Peyer's patch (tissue), 4 donors: ENCODE measurements around the gene PIKFYVE. TPM values are rescaled to one million over a fixed set of nuclear protein-coding genes. Genes with fewer than 3 reads are reported as not detected.

Experiments
- DNase-seq, 3 donors: peaks; one replicate each; pipeline ENCODE4 v3.0.0-alpha.2; 2017 to 2019
- H3K27ac ChIP-seq, 4 donors: fragments of 200-600 bp; sonication (generic); one replicate each; pipeline ENCODE4 v1.5.1; 2016 to 2019
- H3K27me3 ChIP-seq, 2 donors: fragments of 200-600 bp; sonication (generic); one replicate each; pipeline ENCODE4 v1.5.1; 2019
- H3K36me3 ChIP-seq, 3 donors: fragments of 200-600 bp; sonication (generic); one replicate each; pipeline ENCODE4 v1.5.1; 2016 to 2019
- H3K4me1 ChIP-seq, 4 donors: fragments of 200-600 bp; sonication (generic); one replicate each; pipeline ENCODE4 v1.5.1; 2016 to 2019
- H3K4me3 ChIP-seq, 4 donors: fragments of 200-600 bp; sonication (generic); 1 replicate in 3 of 4; 2 replicates in 1 of 4; pipeline ENCODE4 v1.5.1; 2016 to 2019; ENCODE audit warnings: mild to moderate bottlenecking in 1 of 4
- H3K9me3 ChIP-seq, 4 donors: fragments of 200-600 bp; sonication (generic); one replicate each; pipeline ENCODE4 v1.5.1; 2016 to 2019; ENCODE audit warnings: mild to moderate bottlenecking in 1 of 4
- POLR2A ChIP-seq, 2 donors: fragments of 450-650 bp; IDR thresholded peaks; one replicate each; pipeline ENCODE4 v1.5.1; 2017; ENCODE audit warnings: antibody characterized with exemption in 2 of 2, mild to moderate bottlenecking in 2 of 2, moderate library complexity in 2 of 2
- total RNA-seq, 4 donors: library from RNA; depleted of rRNA; stranded (reverse); fragments of >200 nt; gene quantifications; one replicate each; pipeline ENCODE4 v1.1.0, GENCODE V29; 2016
- TF ChIP-seq, protein P1 (sequence below), 6 experiments: fragments of 450-650 bp in 4 of 6; fragments of 200-600 bp in 2 of 6; sonication (generic) in 1 of 6; IDR thresholded peaks; one replicate each; pipeline ENCODE4 v1.5.1; 2017 to 2019; ENCODE audit warnings: antibody characterized with exemption in 6 of 6, mild to moderate bottlenecking in 3 of 6, moderate library complexity in 1 of 6

PIKFYVE gene
- total RNA-seq, 4 donors from 2014 or later = 24.2 to 75.1 (median 44.3) TPM

DNA sequence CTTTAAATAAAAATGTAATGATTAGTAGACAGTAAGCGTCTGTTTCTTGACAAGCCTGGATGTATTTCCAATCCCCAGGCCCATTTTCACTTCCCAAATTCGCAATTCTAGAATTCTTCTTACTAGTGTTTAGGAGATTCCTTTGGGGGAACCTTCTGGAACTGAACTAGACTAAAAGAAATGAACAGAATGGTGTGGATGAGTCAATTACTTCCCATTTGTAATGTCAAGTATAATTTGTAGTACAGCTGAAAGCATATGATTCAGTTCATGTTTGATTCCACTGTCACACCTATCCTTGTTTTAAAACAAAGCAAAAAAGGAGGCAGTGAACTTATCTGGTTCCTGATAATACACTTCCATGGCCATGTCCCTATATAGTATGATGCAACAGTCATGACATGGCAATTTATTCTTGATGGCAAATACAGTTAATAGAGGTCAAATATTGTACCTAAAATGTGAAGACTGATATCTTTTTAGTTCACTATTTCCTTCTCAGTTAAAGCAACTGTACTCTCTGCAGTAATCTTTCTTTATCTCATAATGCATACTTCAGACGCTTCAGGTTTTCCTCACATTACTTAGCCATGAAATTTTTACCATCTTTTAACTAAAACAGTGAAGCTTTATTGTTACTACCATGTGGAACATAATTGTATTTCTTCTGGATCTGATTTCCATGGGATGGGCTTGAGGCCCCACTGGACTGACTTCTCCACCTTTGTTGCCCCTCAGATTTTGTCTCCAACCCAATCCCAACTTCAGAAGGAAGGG lies 13.2 kb upstream of the PIKFYVE start:
- no peak for TF ChIP-seq POLR2A (IDR thresholded peaks at IDR 0.05)
- H3K4me3 ChIP-seq = peak overlapping the region in 2 of 4 donors; percentile 75 to 95
- peaks cover 0 to 26% (median 4%) of the 10 kb centered on the region in 4 donors for H3K4me1 ChIP-seq
- no peaks in the 10 kb centered on the region for H3K9me3 ChIP-seq
- no peaks in the 10 kb centered on the region for H3K27me3 ChIP-seq
- peak overlapping the region in 1 of 4 donors; percentile 87 for H3K27ac ChIP-seq
- DNase-seq = no peak
- H3K36me3 ChIP-seq = peaks cover 0 to 47% (median 0%) of the 10 kb centered on the region in 3 donors

DNA sequence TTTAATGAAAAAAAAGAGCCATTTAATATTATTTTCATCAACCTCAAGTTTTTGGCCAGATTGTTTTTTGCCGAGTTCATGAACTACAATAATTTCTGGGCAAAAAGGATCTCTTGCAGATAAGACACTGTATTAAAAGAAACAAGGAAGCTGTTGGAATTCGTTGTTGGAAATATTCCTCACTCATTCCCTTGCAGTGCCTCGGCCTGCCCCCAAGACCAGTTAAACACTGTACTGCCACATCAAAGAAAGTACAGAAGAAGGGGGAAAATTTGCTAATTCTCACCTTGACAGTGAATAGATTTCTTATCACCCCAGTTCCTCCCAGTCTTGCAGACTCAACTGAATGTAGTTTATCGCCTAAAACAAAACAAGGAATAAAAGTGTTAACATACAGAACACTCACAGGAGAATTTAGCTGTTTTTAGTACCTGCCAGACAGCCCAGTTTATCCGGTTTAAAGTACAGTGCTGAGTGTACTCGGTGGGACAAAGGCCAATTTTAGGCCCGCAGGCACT lies 12.4 kb upstream of the PIKFYVE start:
- H3K9me3 ChIP-seq = no peaks in the 10 kb centered on the region
- H3K4me1 ChIP-seq = peaks cover 0 to 26% (median 4%) of the 10 kb centered on the region in 4 donors
- DNase-seq = no peak
- H3K27ac ChIP-seq = peak overlapping the region; percentile 65 to 88 (median 82)
- peaks cover 0 to 40% (median 0%) of the 10 kb centered on the region in 3 donors for H3K36me3 ChIP-seq
- TF ChIP-seq, protein P1, sequence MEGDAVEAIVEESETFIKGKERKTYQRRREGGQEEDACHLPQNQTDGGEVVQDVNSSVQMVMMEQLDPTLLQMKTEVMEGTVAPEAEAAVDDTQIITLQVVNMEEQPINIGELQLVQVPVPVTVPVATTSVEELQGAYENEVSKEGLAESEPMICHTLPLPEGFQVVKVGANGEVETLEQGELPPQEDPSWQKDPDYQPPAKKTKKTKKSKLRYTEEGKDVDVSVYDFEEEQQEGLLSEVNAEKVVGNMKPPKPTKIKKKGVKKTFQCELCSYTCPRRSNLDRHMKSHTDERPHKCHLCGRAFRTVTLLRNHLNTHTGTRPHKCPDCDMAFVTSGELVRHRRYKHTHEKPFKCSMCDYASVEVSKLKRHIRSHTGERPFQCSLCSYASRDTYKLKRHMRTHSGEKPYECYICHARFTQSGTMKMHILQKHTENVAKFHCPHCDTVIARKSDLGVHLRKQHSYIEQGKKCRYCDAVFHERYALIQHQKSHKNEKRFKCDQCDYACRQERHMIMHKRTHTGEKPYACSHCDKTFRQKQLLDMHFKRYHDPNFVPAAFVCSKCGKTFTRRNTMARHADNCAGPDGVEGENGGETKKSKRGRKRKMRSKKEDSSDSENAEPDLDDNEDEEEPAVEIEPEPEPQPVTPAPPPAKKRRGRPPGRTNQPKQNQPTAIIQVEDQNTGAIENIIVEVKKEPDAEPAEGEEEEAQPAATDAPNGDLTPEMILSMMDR (IDR thresholded peaks at IDR 0.05) = no peak
- TF ChIP-seq POLR2A (IDR thresholded peaks at IDR 0.05) = no peak
- H3K27me3 ChIP-seq = no peaks in the 10 kb centered on the region
- H3K4me3 ChIP-seq = peak overlapping the region; percentile 75 to 95 (median 82)

DNA sequence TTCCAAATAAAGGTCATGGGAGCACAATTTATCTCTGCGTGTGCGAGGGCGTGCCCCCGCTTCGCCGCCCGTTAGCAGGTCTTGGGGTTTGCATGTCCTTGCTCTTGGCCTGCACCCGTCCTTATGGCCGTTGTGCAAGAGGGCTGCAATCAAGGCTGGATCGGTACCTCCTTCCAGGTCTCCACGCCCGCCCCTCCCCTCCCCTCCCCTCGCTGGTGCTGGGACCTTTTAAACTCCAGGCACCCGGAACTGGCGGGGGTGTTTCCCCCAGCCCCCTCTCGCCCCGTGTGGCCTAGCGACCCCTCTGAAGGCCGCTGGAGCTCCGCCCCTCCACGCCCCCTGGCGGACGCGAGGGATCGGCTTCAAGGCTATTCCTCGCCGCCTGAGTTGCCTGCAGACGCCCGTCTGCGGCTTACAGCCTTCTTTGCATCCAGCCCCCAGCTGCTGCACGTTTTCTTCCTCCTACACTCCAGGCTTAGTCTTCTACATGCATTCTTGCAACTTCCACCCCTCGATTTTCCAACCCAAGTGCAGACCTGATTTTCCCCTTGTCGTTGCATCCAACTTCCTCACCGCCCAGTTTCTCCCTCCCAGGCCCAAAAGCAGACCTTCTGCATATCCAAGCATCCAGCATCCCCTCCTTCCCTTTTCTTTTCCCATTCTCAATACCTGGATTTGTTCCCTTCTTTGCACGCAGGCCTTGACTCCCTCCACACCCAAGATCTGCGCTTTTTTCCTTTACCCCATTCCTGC lies 11.8 kb upstream of the PIKFYVE start:
- Histone ChIP-seq H3K27ac (peak overlapping the region; percentile 65 to 88 (median 82)), H3K4me1 (peaks cover 0 to 26% (median 4%) of the 10 kb centered on the region in 4 donors), H3K4me3 (peak overlapping the region; percentile 75 to 95 (median 82)), H3K27me3 (no peaks in the 10 kb centered on the region), H3K36me3 (peaks cover 0 to 35% (median 0%) of the 10 kb centered on the region in 3 donors), H3K9me3 (no peaks in the 10 kb centered on the region)
- TF ChIP-seq POLR2A (IDR thresholded peaks at IDR 0.05) = no peak
- TF ChIP-seq, protein P1 (IDR thresholded peaks at IDR 0.05) = peak; percentile 41 to 87 (median 73)
- peak; percentile 87 to 93 (median 87) for DNase-seq

DNA sequence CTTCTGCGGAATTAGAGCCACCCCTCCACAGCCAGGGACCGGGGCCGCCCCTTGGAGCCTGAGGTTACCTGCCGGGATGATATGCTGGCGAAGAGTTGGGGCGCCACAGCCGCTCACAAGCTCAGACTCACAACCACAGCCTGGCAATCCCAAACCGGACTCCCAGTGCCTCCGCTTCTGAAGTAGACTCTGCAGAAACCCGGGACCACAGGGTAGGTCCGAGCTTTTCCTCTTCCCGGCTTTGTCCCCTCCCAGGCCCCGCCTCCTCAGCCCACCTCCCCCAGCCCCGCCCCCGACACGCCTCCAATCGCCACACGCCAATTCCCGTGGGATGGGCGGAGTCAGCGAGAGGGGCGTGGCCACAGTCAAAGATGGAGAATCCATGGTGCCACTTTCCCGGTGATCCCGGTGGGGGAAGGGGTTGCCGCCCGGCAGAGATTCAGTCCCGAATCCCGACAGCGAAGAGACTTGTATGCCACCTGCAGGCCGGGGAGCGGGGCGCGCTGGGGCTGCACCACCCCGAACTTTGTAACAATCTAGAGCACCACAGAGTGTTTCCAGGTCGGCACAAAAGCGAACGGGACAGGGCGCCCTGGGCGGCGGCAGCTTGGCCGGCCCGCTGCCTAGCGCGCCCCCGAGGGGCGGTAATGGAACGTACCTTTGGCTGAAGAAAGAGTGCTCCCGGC lies 11.0 kb upstream of the PIKFYVE start, which contains the start of gene IDH1:
IDH1 (minus strand) TSS at position 201 of the 686 bp plus-strand sequence. CDS start 3,520 bp downstream, outside the sequence.
- TF ChIP-seq POLR2A (IDR thresholded peaks at IDR 0.05) = peak; percentile 49 to 60
- TF ChIP-seq, protein P1 (IDR thresholded peaks at IDR 0.05) = peak in 4 of 6 experiments; percentile 44 to 76 (median 72)
- Histone ChIP-seq H3K27me3 (no peaks in the 10 kb centered on the region), H3K36me3 (peaks cover 0 to 28% (median 0%) of the 10 kb centered on the region in 3 donors), H3K4me1 (peaks cover 0 to 26% (median 4%) of the 10 kb centered on the region in 4 donors), H3K9me3 (no peaks in the 10 kb centered on the region), H3K27ac (peak within 1 kb of the TSS; percentile 65 to 88 (median 82)), H3K4me3 (peak within 1 kb of the TSS; percentile 75 to 95 (median 82))
- DNase-seq = peak; percentile 99 to 100 (median 99)

DNA sequence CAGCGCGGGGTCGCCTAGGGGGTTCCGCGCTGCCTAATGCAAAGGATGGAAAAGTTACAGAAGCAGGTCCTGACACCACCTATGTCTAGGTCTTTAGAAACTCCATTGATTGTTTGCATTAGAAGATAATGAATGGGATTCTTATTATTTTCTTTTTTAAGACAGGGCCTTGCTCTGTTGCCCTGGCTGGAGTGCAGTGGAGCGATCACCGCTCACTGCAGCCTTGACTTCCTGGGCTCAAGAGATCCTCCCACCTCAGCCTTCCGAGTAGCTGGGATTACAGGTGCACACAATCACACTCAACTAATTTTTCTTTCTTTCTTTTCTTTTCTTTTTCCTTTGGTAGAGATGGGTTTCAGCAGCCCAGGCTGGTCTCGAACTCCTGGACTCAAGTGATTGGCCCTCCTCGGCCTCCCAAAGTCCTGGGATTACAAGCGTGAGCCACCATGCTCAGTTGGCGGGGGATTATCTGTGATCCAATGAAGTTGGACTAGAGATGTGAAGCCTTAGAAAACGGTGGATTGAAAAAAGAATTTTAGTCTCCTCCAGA lies 10.4 kb upstream of the PIKFYVE start:
- no peak for TF ChIP-seq POLR2A (IDR thresholded peaks at IDR 0.05)
- TF ChIP-seq, protein P1 (IDR thresholded peaks at IDR 0.05) = no peak
- Histone ChIP-seq H3K36me3 (peaks cover 0 to 23% (median 0%) of the 10 kb centered on the region in 3 donors), H3K4me3 (peak overlapping the region; percentile 75 to 95 (median 82)), H3K27ac (peak overlapping the region; percentile 65 to 88 (median 82)), H3K9me3 (no peaks in the 10 kb centered on the region), H3K27me3 (no peaks in the 10 kb centered on the region), H3K4me1 (peaks cover 0 to 26% (median 4%) of the 10 kb centered on the region in 4 donors)
- no peak for DNase-seq
